H9 (cell line): ENCODE results near the gene CD226. TPM values are rescaled to one million over a fixed set of nuclear protein-coding genes. Genes with fewer than 3 reads are reported as not detected.

Experiments used
- DNase-seq: peaks from one replicate; pipeline ENCODE4 v3.0.0-alpha.2; 2017
- H2AFZ ChIP-seq: one replicate; pipeline ENCODE4 v1.6.1; 2013; ENCODE audit warnings: mild to moderate bottlenecking, low read length, control low read depth, moderate library complexity
- H2AK5ac ChIP-seq: 2 replicates; pipeline ENCODE4 v1.6.1; 2013; ENCODE audit warnings: low read length, control low read depth, mixed read lengths; ENCODE audit not compliant: insufficient read length
- H2BK120ac ChIP-seq: one replicate; pipeline ENCODE4 v1.6.1; 2013; ENCODE audit warnings: low read depth, mild to moderate bottlenecking, low read length, control low read depth, inconsistent platforms; ENCODE audit not compliant: poor library complexity, severe bottlenecking
- H2BK12ac ChIP-seq: 2 replicates; pipeline ENCODE4 v1.6.1; 2013; ENCODE audit warnings: low read length, control low read depth, mixed read lengths, low read depth; ENCODE audit not compliant: insufficient read length
- H2BK15ac ChIP-seq: 2 replicates; pipeline ENCODE4 v1.6.1; 2013; ENCODE audit warnings: low read depth, low read length, control low read depth
- H2BK20ac ChIP-seq: one replicate; pipeline ENCODE4 v1.6.1; 2013; ENCODE audit warnings: low read depth, mild to moderate bottlenecking, low read length, control low read depth, inconsistent platforms; ENCODE audit not compliant: poor library complexity, severe bottlenecking
- H2BK5ac ChIP-seq: 2 replicates; pipeline ENCODE4 v1.6.1; 2013; ENCODE audit warnings: low read length, control low read depth, mixed read lengths; ENCODE audit not compliant: insufficient read length
- H3K14ac ChIP-seq: 2 replicates; pipeline ENCODE4 v1.6.1; 2013; ENCODE audit warnings: low read length, control low read depth; ENCODE audit not compliant: insufficient read depth
- H3K18ac ChIP-seq: 2 replicates; pipeline ENCODE4 v1.6.1; 2013; ENCODE audit warnings: low read depth, mild to moderate bottlenecking, mixed read lengths, low read length, control low read depth; ENCODE audit not compliant: insufficient read length
- H3K23ac ChIP-seq: 2 replicates; pipeline ENCODE4 v1.6.1; 2013; ENCODE audit warnings: low read length, control low read depth, mixed read lengths, low read depth; ENCODE audit not compliant: insufficient read length
- H3K23me2 ChIP-seq: 2 replicates; pipeline ENCODE4 v1.6.1; 2013; ENCODE audit warnings: low read depth, mild to moderate bottlenecking, mixed read lengths, low read length, control low read depth; ENCODE audit not compliant: insufficient read length, poor library complexity, severe bottlenecking
- H3K27ac ChIP-seq: 2 replicates; pipeline ENCODE4 v1.5.1; 2013; ENCODE audit warnings: low read length, control low read depth, mixed read lengths, low read depth; ENCODE audit not compliant: insufficient read length
- H3K27me3 ChIP-seq: 2 replicates; pipeline ENCODE4 v1.6.1; 2013; ENCODE audit warnings: low read length, control low read depth, inconsistent platforms; ENCODE audit not compliant: insufficient read depth
- H3K4ac ChIP-seq: 2 replicates; pipeline ENCODE4 v1.6.1; 2013; ENCODE audit warnings: low read depth, mild to moderate bottlenecking, control low read depth, inconsistent platforms, low read length, moderate library complexity
- H3K4me1 ChIP-seq: 2 replicates; pipeline ENCODE4 v1.6.1; 2013; ENCODE audit warnings: low read length, control low read depth, inconsistent platforms; ENCODE audit not compliant: insufficient read depth
- H3K4me2 ChIP-seq: 2 replicates; pipeline ENCODE4 v1.6.1; 2013; ENCODE audit warnings: low read length, control low read depth, mixed read lengths; ENCODE audit not compliant: insufficient read length, insufficient read depth
- H3K56ac ChIP-seq: 2 replicates; pipeline ENCODE4 v1.6.1; 2013; ENCODE audit warnings: low read depth, mild to moderate bottlenecking, mixed read lengths, low read length, control low read depth; ENCODE audit not compliant: insufficient read length
- H3K79me1 ChIP-seq: 2 replicates; pipeline ENCODE4 v1.6.1; 2013; ENCODE audit warnings: low read depth, mild to moderate bottlenecking, moderate library complexity, low read length, control low read depth, inconsistent platforms; ENCODE audit not compliant: insufficient read depth, poor library complexity, severe bottlenecking
- H3K79me2 ChIP-seq: 2 replicates; pipeline ENCODE4 v1.6.1; 2013; ENCODE audit warnings: low read length, control low read depth, inconsistent platforms; ENCODE audit not compliant: insufficient read depth
- H3K9ac ChIP-seq: 2 replicates; pipeline ENCODE4 v1.6.1; 2013; ENCODE audit warnings: low read length, control low read depth, mixed read lengths; ENCODE audit not compliant: insufficient read length; ENCODE audit errors: extremely low read depth
- H3K9me3 ChIP-seq: one replicate; pipeline ENCODE4 v1.6.1; 2013; ENCODE audit warnings: low read depth, low read length, inconsistent platforms; ENCODE audit not compliant: control insufficient read depth
- H3T11ph ChIP-seq: one replicate; pipeline ENCODE4 v1.6.1; 2013; ENCODE audit warnings: mild to moderate bottlenecking, low read length, control low read depth, inconsistent platforms
- H4K20me1 ChIP-seq: one replicate; pipeline ENCODE4 v1.6.1; 2013; ENCODE audit not compliant: control insufficient read depth, insufficient read length, insufficient read depth
- H4K5ac ChIP-seq: 2 replicates; pipeline ENCODE4 v1.6.1; 2013; ENCODE audit warnings: low read depth, mild to moderate bottlenecking, mixed read lengths, low read length, control low read depth; ENCODE audit not compliant: insufficient read length
- H4K8ac ChIP-seq: replicated peaks from 2 replicates; pipeline ENCODE4 v1.6.1; 2013; ENCODE audit warnings: low read length, control low read depth, mixed read lengths, low read depth; ENCODE audit not compliant: insufficient read length
- H4K91ac ChIP-seq: 2 replicates; pipeline ENCODE4 v1.6.1; 2013; ENCODE audit warnings: low read depth, mild to moderate bottlenecking, moderate library complexity, mixed read lengths, low read length, control low read depth; ENCODE audit not compliant: insufficient read length
- H3K27ac Mint-ChIP-seq, 3 experiments: 2 replicates in 2 of 3; 3 replicates in 1 of 3; pipeline ENCODE4 v1.8.0; 2020 to 2021; ENCODE audit warnings: mixed read lengths in 3 of 3, mild to moderate bottlenecking in 1 of 3, moderate library complexity in 1 of 3
- H3K27me3 Mint-ChIP-seq: 2 replicates; pipeline ENCODE4 v1.8.0; 2021; ENCODE audit warnings: low read depth, mild to moderate bottlenecking, moderate library complexity, mixed read lengths
- H3K36me3 Mint-ChIP-seq, 3 experiments: 2 replicates in 2 of 3; 3 replicates in 1 of 3; pipeline ENCODE4 v1.8.0; 2020 to 2021; ENCODE audit warnings: low read depth in 3 of 3, mixed read lengths in 3 of 3; ENCODE audit not compliant: insufficient read depth in 1 of 3
- H3K4me1 Mint-ChIP-seq, 2 experiments: 2 replicates each; pipeline ENCODE4 v1.8.0; 2020; ENCODE audit warnings: mixed read lengths in 2 of 2
- H3K4me3 Mint-ChIP-seq, 2 experiments: 2 replicates in 1 of 2; 3 replicates in 1 of 2; pipeline ENCODE4 v1.8.0; 2020 to 2021; ENCODE audit warnings: mild to moderate bottlenecking in 2 of 2, mixed read lengths in 2 of 2, moderate library complexity in 1 of 2
- H3K9me3 Mint-ChIP-seq, 2 experiments: 2 replicates in 1 of 2; 3 replicates in 1 of 2; pipeline ENCODE4 v1.8.0; 2020; ENCODE audit warnings: mild to moderate bottlenecking in 2 of 2, mixed read lengths in 2 of 2, moderate library complexity in 1 of 2
- WGBS: extraction: QIAGEN DNeasy Blood & Tissue Kit; methylation state at CpG from one replicate; pipeline ENCODE4 v1.1.7; 2013; ENCODE audit warnings: missing lambda C conversion rate, low lambda C conversion rate, mixed read lengths; ENCODE audit not compliant: insufficient read length; ENCODE audit errors: extremely low coverage; 5-methylcytosine and 5-hydroxymethylcytosine counted together
- total RNA-seq: library from RNA; stranded (reverse); gene quantifications from 2 replicates; pipeline ENCODE4 v1.2.1, GENCODE V29; 2021
- TF ChIP-seq, protein P1 (sequence below): fragments of 200-600 bp; sonication (generic); conservative IDR thresholded peaks from 3 replicates; pipeline ENCODE4 v1.8.0; 2021; ENCODE audit warnings: antibody characterized with exemption, mild to moderate bottlenecking

Gene CD226
- total RNA-seq, 1 experiment from 2014 or later: not detected

DNA sequence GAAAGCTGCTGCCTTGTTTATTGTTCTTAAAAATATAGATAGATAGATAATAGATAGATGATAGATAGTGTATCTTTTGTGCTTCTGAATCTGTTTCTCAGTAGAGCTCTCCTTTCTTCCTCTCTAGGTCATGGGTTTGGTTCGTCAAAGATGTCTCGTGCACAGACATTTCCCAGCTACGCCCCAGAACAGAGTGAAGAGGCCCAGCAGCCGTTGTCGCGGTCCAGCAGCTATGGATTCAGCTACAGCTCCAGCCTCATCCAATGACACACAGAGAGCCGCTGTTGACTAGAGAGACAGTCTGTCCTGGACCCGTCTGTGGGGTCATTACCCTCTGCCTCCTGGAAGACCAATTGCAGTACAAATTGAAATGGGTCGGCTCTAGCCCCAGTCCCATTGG, 106.6 kb downstream of the CD226 start:
- Histone ChIP-seq H2BK12ac (no peak overlapping the region), H3T11ph (no peak overlapping the region), H3K9ac (no peak overlapping the region), H3K23me2 (no peaks in the 10 kb centered on the region), H3K79me2 (no peaks in the 10 kb centered on the region), H3K4me2 (no peak overlapping the region), H2AFZ (no peak overlapping the region), H3K56ac (no peak overlapping the region), H3K4me1 (no peaks in the 10 kb centered on the region; the same call in 1 of the 2 replicates), H2BK120ac (no peak overlapping the region), H4K5ac (no peak overlapping the region), H3K79me1 (no peaks in the 10 kb centered on the region), H3K27me3 (no peaks in the 10 kb centered on the region), H4K8ac (no peak overlapping the region), H3K4ac (no peak overlapping the region), H3K9me3 (no peaks in the 10 kb centered on the region), H2BK15ac (no peak overlapping the region), H2AK5ac (no peak overlapping the region), H4K91ac (no peak overlapping the region), H3K23ac (no peak overlapping the region), H3K18ac (no peak overlapping the region), H4K20me1 (no peaks in the 10 kb centered on the region), H2BK5ac (no peak overlapping the region), H3K14ac (no peak overlapping the region), H2BK20ac (no peak overlapping the region), H3K27ac (no peak overlapping the region)
- TF ChIP-seq, protein P1, sequence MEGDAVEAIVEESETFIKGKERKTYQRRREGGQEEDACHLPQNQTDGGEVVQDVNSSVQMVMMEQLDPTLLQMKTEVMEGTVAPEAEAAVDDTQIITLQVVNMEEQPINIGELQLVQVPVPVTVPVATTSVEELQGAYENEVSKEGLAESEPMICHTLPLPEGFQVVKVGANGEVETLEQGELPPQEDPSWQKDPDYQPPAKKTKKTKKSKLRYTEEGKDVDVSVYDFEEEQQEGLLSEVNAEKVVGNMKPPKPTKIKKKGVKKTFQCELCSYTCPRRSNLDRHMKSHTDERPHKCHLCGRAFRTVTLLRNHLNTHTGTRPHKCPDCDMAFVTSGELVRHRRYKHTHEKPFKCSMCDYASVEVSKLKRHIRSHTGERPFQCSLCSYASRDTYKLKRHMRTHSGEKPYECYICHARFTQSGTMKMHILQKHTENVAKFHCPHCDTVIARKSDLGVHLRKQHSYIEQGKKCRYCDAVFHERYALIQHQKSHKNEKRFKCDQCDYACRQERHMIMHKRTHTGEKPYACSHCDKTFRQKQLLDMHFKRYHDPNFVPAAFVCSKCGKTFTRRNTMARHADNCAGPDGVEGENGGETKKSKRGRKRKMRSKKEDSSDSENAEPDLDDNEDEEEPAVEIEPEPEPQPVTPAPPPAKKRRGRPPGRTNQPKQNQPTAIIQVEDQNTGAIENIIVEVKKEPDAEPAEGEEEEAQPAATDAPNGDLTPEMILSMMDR: no peak
- no peak for DNase-seq
- Mint-ChIP-seq H3K36me3 (no peaks in the 10 kb centered on the region; a peak in 1 of 7 replicates), H3K27ac (no peak overlapping the region), H3K4me3 (no peak overlapping the region), H3K9me3 (no peaks in the 10 kb centered on the region; a peak in 1 of 5 replicates), H3K27me3 (no peaks in the 10 kb centered on the region), H3K4me1 (peaks cover 11 to 16% of the 10 kb centered on the region in 2 experiments)
- no CpG with 5 or more reads among the region's 9 CpGs for WGBS
